Head of caudate nucleus (tissue), 42 donors: ENCODE data around the gene TTLL11.
"Not testable (repeated sequence)": the region's sequence is repeated elsewhere in the genome, so short reads cannot be mapped to it uniquely, and the experiment has no call there.

Experiments used
- DNase-seq, 42 donors: peaks; one replicate each; pipeline versions ENCODE4 v3.0.0 to v3.0.0-alpha.2; 2020 to 2021; ENCODE audit warnings: mixed read lengths in 7 of 42
- intact Hi-C: fragments of 100-400 bp; cut with DNase I; formaldehyde crosslinking; loops from one replicate; pipeline ENCODE4 v1.15.0; 2022

Gene TTLL11

DNA sequence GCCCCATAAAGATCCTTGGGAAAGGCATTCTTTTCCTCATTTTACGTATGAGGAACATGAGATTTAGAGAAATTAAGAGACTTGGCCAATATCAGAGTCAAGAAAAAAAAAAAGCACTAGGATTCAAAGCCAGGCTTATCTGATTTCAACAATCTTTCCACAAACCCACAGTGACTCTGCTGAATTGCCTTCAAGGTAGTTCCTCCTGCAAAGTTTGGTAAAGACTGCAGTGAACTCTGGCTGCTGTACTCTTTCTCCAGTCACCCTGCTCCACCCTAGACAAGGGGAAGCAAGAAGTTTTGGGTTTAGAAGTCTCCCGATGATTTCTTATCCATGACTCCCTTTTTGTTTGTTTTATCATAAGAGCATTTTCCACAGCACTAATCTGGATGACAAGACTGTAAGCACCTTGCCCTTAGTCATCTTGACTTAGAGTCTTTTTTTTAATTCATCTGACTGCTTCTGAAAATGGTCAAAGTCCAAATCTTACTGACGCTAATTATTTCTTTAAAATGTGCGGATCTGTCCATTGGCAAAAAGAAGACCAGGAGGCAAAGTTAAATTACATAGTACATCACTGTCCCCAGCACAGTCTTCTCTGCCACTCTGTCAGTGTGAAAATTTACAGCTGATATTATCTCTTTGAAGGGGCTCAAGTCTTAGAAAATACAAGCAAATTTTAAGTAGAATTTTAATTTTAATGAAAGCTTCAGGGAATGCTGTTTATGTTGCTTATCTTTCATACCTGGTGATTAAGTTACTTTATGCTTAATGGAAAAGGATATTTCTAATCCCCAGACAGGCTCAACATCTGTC, 180.1 kb downstream of the TTLL11 start:
- intact Hi-C loops: no loop called here
- DNase-seq: no peak

DNA sequence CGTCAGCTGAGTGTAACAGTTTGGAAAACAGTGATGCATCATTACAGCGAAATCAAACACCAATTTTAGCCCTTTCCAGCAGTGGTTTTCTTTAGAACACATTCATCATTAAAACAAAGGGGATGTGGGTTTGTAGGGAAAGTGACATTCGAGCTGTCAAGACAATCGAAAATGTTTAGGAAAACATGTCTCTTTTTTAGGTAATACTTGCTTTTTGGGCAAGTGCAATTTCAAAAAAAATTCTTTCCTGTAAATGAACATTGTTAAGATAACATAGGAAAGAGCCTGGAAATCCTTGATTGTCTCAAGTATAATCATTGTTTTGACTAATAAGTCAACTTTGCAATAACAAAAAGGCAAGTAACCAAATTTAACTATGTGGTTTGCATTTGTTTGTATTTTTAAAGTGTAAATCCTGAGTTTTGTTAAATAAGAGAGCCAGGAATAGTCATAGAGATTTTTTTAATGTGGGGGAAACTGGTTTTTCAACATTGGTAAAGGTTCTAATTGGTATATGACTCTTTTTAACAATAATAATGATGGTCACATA, 182.5 kb downstream of the TTLL11 start:
- intact Hi-C loops: no loop called here
- DNase-seq: no peak

DNA sequence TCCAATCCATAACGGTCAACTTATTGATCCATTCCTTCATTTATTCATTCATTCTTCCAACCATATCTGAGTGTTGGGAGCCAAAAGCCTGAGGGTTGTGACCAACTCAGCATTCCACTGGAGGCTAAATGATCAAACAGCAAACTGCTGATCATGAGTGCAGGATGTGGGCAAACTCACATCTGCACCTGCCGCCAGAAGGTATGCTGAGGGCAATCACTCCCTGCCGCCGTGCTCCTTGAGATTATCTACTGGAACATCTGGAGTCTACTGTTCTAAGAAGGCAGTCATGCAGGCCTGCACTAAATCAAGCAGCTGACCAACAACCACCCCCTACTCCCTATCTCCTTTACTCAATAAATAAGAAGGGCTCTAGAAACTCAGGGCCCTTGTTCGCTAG, 184.0 kb downstream of the TTLL11 start:
- intact Hi-C loops: no loop called here
- no peak for DNase-seq

DNA sequence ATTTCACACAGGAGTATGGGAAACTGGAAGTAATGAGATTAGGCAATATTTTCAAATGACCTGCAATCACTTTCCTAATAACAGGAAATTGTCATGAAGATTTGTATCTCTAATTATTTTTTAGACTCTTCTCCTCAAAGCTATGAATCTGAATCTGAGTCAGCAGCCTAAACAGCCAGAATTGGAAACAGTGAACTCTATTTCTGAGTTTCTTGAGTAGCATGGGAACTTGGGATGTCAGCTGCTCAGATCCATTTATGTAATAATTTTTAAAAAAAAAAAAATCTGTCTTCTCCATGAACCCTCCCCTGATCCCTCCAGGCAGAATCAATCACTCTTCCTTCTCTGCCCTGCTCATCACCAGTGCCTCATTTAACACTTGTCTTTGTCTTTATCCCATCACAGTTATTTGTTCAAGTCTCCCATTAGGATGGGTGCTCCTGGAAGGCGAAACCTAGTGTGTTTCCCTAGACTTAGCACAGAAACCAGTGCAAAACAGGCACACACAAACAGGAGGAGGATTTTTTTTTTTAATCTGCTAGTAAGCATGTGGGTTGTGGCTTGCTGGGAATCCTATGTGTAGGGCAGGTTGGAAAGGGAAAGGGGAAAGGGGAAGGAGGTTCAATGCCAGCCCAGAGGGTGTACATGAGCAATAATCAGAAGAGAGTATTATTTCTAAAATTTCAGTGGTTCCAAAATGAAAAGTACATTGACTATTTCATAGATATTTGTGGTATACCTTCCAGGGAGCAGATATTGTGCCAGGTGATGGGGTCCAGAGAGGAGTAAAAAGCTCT, 186.8 kb downstream of the TTLL11 start:
- DNase-seq: peak in 4 of 42 donors; percentile 43 to 58 (median 54)
- intact Hi-C loops: no loop called here

GRCh38 chr9:121902461-121903135, 190.5 kb downstream of the TTLL11 start:
- no peak for DNase-seq
- intact Hi-C loops: no loop called here

- intact Hi-C loops: no loop called here
- DNase-seq: no peak
These were observed 191.5 kb downstream of the TTLL11 start for GRCh38 chr9:121901616-121902015.

DNA sequence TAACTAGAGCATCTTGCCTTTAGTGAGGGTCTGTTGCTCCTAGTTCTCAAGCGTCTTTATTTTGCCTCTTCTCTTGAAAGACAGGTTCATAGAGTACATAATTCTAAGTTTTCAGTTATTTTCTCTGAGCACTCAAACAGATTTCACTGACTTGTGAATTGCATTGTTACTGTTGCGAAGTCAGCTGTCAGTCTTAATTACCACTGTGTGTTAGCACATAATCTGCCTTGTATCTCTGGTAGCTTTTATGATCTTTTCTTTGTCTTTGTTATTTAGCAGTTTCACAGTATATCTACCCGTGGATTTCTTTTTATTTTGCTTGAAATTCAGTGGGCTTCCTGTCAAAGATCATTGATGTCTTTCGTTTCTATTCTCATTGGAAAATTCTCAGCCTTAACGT, 192.9 kb downstream of the TTLL11 start:
- no peak for DNase-seq
- intact Hi-C loops: no loop called here

GRCh38 chr9:121898856-121899255, 194.3 kb downstream of the TTLL11 start:
- intact Hi-C loops: no loop called here
- DNase-seq: no peak

DNA sequence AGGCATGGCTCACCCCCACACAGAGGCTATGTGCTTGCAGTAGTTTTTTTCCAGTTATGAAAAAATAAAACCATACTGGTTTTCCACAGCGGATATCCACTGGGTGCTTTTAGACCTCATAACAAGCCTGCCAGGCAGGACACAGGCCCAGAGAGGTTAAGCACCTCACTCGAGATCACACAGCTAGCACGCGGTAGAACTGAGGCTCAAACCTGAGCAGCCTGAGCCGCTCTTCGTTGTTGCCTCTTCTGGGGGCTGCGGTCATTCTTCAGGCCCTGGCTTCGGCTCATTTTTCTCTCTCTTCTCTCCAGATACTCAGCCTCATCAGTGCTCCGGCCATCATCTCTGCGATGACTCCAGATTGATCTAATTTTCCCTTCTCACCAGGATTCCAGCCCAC, 196.0 kb downstream of the TTLL11 start:
- DNase-seq: no peak
- intact Hi-C loops: no loop called here

DNA sequence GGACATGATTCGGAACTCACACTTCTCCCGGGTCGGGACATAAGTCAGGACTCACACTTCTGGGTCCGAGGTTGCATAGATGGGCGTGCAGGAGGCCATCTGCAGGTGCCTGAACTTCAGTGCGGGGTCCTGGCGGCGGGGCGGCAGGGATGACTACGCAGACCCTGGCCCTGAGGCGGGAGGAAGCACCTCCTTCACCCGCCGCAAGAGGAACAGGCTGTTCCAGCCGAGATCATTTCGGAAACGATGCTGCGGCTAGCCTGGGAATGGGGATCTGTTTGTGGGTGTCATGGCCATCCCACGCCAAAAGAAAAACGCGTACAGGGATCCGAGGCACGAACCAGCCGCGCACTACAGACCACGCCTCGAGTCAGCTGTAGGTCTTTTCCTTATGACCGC, 196.6 kb downstream of the TTLL11 start:
- intact Hi-C loops: no loop called here

DNA sequence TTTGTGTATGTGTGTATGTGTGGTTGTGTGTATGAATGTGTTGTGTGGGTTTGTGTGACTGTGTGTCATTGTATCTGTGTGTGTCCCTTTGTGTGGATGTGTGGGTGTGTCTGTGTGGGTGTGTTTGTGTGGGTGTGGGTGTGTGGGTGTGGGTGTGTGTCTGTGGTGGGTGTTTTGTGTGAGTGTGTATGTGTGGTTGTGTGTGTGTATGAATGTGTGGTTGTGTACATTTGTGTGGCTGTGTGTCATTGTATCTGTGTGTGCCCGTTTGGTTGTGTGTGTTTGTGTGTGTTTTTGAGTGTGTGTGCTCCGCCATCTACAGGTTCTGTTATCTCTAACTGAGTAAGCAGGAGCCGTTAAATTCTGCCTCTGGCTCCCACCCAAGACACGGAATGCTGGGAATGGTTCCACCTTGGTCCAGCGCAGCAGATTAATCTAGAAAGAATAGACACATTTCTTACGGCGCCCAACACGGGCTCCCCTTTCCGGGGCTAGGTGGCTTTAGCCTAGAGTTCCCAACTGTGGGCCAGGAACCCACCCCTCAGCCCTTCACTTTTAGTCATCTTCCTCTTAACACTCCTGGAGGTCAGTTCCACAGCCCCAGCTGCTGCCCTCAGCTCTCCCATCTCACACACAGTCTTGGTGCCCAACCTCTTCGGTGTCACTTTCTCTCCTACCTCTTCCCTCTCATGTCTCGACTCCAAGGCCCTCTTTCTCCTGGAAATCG, 197.1 kb downstream of the TTLL11 start:
- intact Hi-C loops: no loop called here

More for the DNA sequence above, 196.6 kb downstream of the TTLL11 start:
- DNase-seq: no peak

GRCh38 chr9:121895358-121895757, 197.8 kb downstream of the TTLL11 start:
- intact Hi-C loops: no loop called here
- DNase-seq: no peak

More for the DNA sequence above, 197.1 kb downstream of the TTLL11 start:
- DNase-seq: no peak

GRCh38 chr9:121894380-121894779, 198.7 kb downstream of the TTLL11 start:
- DNase-seq: peak in 1 of 42 donors; percentile 1
- intact Hi-C loops: not testable (repeated sequence)

GRCh38 chr9:121893786-121894185, 199.3 kb downstream of the TTLL11 start:
- no peak for DNase-seq
- intact Hi-C loops: no loop called here

- peak in 12 of 42 donors; percentile 28 to 73 (median 56) for DNase-seq
- intact Hi-C loops: no loop called here
These were observed 200.4 kb downstream of the TTLL11 start for GRCh38 chr9:121892706-121893105.

DNA sequence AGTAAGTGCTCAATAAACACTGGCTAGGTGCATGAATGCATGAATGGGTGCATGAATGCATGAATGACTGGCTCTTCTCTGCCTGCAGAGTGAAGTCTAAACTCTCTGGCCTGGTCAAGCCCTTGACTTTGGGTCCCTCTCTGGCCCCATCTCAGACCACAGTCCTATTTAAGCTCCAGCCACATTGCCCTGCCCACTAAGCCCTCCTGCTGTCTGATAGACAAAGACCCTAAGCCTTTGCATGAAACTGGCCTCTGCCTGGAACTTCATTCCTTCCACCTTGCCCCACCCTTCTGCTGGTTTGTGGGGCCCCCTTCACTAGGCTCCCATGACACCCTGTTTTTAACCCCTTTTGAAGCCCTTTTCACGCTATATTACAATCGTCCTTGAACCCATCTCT, 202.4 kb downstream of the TTLL11 start:
- intact Hi-C loops: no loop called here

DNA sequence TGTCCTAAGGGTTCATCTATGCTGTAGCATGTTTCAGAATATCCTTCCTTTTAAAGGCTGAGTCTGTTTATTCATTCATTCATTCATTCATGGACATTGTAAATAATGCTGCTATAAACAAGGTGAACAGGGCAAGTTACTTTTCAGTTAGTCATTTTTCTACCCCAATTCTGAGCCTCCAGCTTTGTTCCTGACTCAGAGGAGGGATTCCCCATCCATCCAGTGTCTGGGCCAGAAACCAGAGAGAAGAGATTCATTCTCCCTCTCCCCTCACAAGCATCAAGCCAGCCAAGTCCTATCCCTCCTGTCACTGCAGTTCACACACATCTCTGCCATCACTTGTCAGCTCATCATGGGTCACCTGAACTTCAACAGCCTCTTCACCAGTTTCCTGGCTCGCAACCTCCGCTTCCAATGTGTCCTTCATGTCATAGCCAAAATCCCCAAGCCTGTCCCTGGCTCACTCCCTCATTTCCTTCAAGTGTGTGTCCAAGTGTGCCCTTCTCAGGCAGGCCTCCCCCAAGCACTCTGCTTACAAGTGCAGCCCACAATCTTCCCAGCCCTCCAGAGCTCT, 203.0 kb downstream of the TTLL11 start:
- intact Hi-C loops: loop anchor here (10.0 kb wide), 1 partner anchor 95 kb away; no protein-coding TSS in a partner anchor

More for the DNA sequence above, 202.4 kb downstream of the TTLL11 start:
- DNase-seq: no peak

DNA sequence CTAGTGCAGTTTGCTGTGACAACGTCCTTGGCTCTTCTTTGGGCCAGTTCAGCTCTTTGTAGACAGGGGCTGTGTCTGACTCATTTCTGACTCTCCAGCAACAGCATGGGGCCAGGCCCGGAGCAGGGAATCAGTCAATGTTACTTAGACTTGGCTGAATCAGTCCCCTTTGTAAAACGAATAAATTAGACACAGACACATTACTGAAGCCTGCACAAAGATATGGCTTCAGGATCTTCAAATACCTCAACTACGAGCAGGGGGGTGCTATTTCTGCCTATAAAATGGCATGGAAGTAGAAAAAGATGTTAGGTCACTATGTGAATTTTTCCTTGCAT, 204.7 kb downstream of the TTLL11 start:
- intact Hi-C loops: loop anchor here (10.0 kb wide), 1 partner anchor 96 kb away; no protein-coding TSS in a partner anchor
- DNase-seq: peak in 7 of 42 donors; percentile 13 to 87 (median 50)

More for the DNA sequence above, 203.0 kb downstream of the TTLL11 start:
- DNase-seq: no peak
